Measurements from ENCODE around the gene ADAM12. TPM values are rescaled to one million over a fixed set of nuclear protein-coding genes. Genes with fewer than 3 reads are reported as not detected.

Gene ADAM12
- total and polyA plus RNA-seq, 2 donors (not counting 3 experiments of a cell fraction or from before 2014, with no cell fraction given): 0.22 to 0.33 TPM

DNA sequence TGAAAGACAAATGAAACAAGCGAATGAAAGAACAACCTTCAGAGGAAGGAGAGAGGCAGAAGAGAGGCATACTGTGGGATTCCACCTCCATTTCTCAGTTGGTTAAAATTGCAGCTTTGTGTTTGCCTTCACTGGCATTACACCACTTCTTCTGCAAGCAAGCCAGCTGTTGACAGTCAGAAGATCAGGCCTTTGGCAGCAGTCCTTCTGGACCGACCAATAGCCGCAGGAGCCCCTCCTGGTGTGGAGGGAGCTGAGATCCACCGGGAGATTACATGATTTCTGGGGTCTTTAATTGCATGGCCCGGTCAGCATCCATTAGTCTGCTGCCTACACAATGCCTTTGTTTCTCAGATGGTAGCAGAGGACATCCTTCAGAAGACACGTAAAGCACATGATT lies 206.7 kb downstream of the ADAM12 start:
- dilution Hi-C loops (cut with MboI; ENCODE audit: extremely low pct_ligation_motif_present, low sequenced_read_pairs) (no loop called here), intact Hi-C loops (cut with micrococcal nuclease) (no loop called here)
- H3K4me3 ChIP-seq (replicated peaks in 1 of 3; ENCODE audit: insufficient read depth in 1 of 3, low read depth in 1 of 3, low read length in 3 of 3): no peak overlapping the region
- BruUV-seq (replicated peaks): no TSS peak
- no peaks in the 10 kb centered on the region for H3K79me2 ChIP-seq (ENCODE audit: control insufficient read depth, insufficient read depth, low read length)
- TF ChIP-seq EZH2 (IDR thresholded peaks at IDR 0.05; ENCODE audit: borderline replicate concordance, low read depth, low read length, severe bottlenecking): no peak
- no peak for TF ChIP-seq POLR2AphosphoS5 (IDR thresholded peaks at IDR 0.05; ENCODE audit: insufficient read depth, low read depth, low read length)
- TF ChIP-seq FOS (IDR thresholded peaks at IDR 0.05; ENCODE audit: borderline replicate concordance, insufficient read depth, low read length): no peak
- no peak for TF ChIP-seq MYC (IDR thresholded peaks at IDR 0.05; ENCODE audit: low read depth, low read length)
- TF ChIP-seq POLR2A (IDR thresholded peaks at IDR 0.05; ENCODE audit: low read depth, low read length): no peak
- no peak for TF ChIP-seq JUN (IDR thresholded peaks at IDR 0.05; ENCODE audit: borderline replicate concordance, insufficient read depth, insufficient read length, low read depth)
- no peak for TF ChIP-seq GATA2 (IDR thresholded peaks at IDR 0.05; ENCODE audit: insufficient read depth, insufficient read length, low read depth, low read length)
- TF ChIP-seq, protein P1, sequence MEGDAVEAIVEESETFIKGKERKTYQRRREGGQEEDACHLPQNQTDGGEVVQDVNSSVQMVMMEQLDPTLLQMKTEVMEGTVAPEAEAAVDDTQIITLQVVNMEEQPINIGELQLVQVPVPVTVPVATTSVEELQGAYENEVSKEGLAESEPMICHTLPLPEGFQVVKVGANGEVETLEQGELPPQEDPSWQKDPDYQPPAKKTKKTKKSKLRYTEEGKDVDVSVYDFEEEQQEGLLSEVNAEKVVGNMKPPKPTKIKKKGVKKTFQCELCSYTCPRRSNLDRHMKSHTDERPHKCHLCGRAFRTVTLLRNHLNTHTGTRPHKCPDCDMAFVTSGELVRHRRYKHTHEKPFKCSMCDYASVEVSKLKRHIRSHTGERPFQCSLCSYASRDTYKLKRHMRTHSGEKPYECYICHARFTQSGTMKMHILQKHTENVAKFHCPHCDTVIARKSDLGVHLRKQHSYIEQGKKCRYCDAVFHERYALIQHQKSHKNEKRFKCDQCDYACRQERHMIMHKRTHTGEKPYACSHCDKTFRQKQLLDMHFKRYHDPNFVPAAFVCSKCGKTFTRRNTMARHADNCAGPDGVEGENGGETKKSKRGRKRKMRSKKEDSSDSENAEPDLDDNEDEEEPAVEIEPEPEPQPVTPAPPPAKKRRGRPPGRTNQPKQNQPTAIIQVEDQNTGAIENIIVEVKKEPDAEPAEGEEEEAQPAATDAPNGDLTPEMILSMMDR (IDR thresholded peaks at IDR 0.05; ENCODE audit: extremely low read depth in 1 of 2, insufficient read depth in 1 of 2, low read depth in 1 of 2, low read length in 2 of 2): no peak
- TF ChIP-seq, protein P2, sequence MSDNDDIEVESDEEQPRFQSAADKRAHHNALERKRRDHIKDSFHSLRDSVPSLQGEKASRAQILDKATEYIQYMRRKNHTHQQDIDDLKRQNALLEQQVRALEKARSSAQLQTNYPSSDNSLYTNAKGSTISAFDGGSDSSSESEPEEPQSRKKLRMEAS (IDR thresholded peaks at IDR 0.05; ENCODE audit: insufficient read depth, insufficient read length): no peak
- H2AFZ ChIP-seq (ENCODE audit: low read depth, low read length): no peak overlapping the region
- DNase-seq (ENCODE audit: low read depth, low spot score) (no peak), FAIRE-seq (no peak)
- ChIA-PET CTCF (no interaction called here), POLR2A (no interaction called here)
- H3K27me3 ChIP-seq (ENCODE audit: control insufficient read depth in 2 of 2, insufficient read depth in 2 of 2, low read length in 2 of 2): no peaks in the 10 kb centered on the region
- no peak overlapping the region for H3K9ac ChIP-seq (replicated peaks; ENCODE audit: extremely low read depth, insufficient read depth, low read length)
- no peak overlapping the region for H3K27ac ChIP-seq (ENCODE audit: insufficient read depth, low read depth, low read length)
- H3K36me3 ChIP-seq (ENCODE audit: control insufficient read depth in 2 of 2, extremely low read depth in 1 of 2, insufficient read depth in 2 of 2, low read length in 2 of 2): no peaks in the 10 kb centered on the region
- no peaks in the 10 kb centered on the region for H4K20me1 ChIP-seq (replicated peaks; ENCODE audit: control insufficient read depth, extremely low read depth, insufficient read depth, low read length)
- H3K4me1 ChIP-seq (ENCODE audit: control insufficient read depth, extremely low read depth, insufficient read depth, low read length): no peaks in the 10 kb centered on the region
- H3K9me3 ChIP-seq (replicated peaks; ENCODE audit: control insufficient read depth, insufficient read depth, low read length): no peaks in the 10 kb centered on the region
- no peaks in the 10 kb centered on the region for H3K9me1 ChIP-seq (replicated peaks; ENCODE audit: control insufficient read depth, extremely low read depth, insufficient read depth, low read length)
- no peak overlapping the region for H3K4me2 ChIP-seq (ENCODE audit: insufficient read depth, low read length)
